GM19240 (cell line): ENCODE measurements around the gene HOXC5.

Experiments used
- DNase-seq: peaks from one replicate; pipeline ENCODE4 v3.0.0; 2011; ENCODE audit warnings: low spot score; ENCODE audit not compliant: insufficient read length

HOXC5 gene

GRCh38 chr12:54032627-54033100 is at the start of gene HOXC5:
Gene HOXC5 (plus strand): TSS chr12:54033050. CDS start chr12:54033123, 73 bp downstream.
- DNase-seq: peak; percentile 69

- no peak for DNase-seq
Measured at GRCh38 chr12:53983568-53983949, 49.3 kb upstream of the HOXC5 start.

- no peak for DNase-seq
Measured at GRCh38 chr12:53983950-53984572, 48.8 kb upstream of the HOXC5 start.

GRCh38 chr12:53984901-53985691 is 47.8 kb upstream of the HOXC5 start, which contains the start of gene HOXC10:
Gene HOXC10 (plus strand): TSS chr12:53985146. CDS start chr12:53985260, 114 bp downstream.
- DNase-seq: no peak

- no peak for DNase-seq
Measured at GRCh38 chr12:53985692-53985993, 47.2 kb upstream of the HOXC5 start.

- no peak for DNase-seq
Measured at GRCh38 chr12:53985994-53986685, 46.7 kb upstream of the HOXC5 start.

- DNase-seq: no peak
Measured at GRCh38 chr12:53986686-53987483, 46.0 kb upstream of the HOXC5 start.

- no peak for DNase-seq
Measured at GRCh38 chr12:53987787-53988230, 45.0 kb upstream of the HOXC5 start.

- no peak for DNase-seq
Measured at GRCh38 chr12:53988541-53989226, 44.2 kb upstream of the HOXC5 start.

- DNase-seq: peak; percentile 47
Measured at GRCh38 chr12:53989227-53990113, 43.4 kb upstream of the HOXC5 start.

- no peak for DNase-seq
Measured at GRCh38 chr12:53990311-53991076, 42.4 kb upstream of the HOXC5 start.

GRCh38 chr12:53991077-53991460 is 41.8 kb upstream of the HOXC5 start:
- no peak for DNase-seq

GRCh38 chr12:53992377-53992889 is 40.4 kb upstream of the HOXC5 start:
- no peak for DNase-seq

GRCh38 chr12:53993162-53994008 is 39.5 kb upstream of the HOXC5 start:
- DNase-seq: no peak

GRCh38 chr12:53994009-53994263 is 38.9 kb upstream of the HOXC5 start:
- DNase-seq: no peak

GRCh38 chr12:53994264-53995001 is 38.4 kb upstream of the HOXC5 start:
- DNase-seq: no peak

GRCh38 chr12:53995002-53995377 is 37.9 kb upstream of the HOXC5 start:
- DNase-seq: no peak
